Vagina (tissue), 2 donors: Measurements from ENCODE around the gene RCCD1.

Experiments used
- POLR2A ChIP-seq, 2 donors: fragments of 450-650 bp; IDR thresholded peaks; one replicate each; pipeline ENCODE4 v1.6.1; 2017; ENCODE audit warnings: antibody characterized with exemption in 2 of 2, mild to moderate bottlenecking in 2 of 2, moderate library complexity in 2 of 2
- POLR2AphosphoS5 ChIP-seq, 2 donors: sonication (generic); formaldehyde crosslinking; IDR thresholded peaks; one replicate each; pipeline ENCODE4 v1.9.0; 2017; ENCODE audit warnings: antibody characterized with exemption in 2 of 2, mild to moderate bottlenecking in 2 of 2, low read depth in 1 of 2; ENCODE audit not compliant: insufficient read depth in 1 of 2
- TF ChIP-seq, protein P1 (sequence below), 3 experiments: fragments of 450-650 bp in 2 of 3; fragments of 200-600 bp in 1 of 3; sonication (generic) in 1 of 3; IDR thresholded peaks; one replicate each; pipeline ENCODE4 v1.5.1; 2017 to 2019; ENCODE audit warnings: antibody characterized with exemption in 3 of 3, mild to moderate bottlenecking in 2 of 3, moderate library complexity in 2 of 3

DNA sequence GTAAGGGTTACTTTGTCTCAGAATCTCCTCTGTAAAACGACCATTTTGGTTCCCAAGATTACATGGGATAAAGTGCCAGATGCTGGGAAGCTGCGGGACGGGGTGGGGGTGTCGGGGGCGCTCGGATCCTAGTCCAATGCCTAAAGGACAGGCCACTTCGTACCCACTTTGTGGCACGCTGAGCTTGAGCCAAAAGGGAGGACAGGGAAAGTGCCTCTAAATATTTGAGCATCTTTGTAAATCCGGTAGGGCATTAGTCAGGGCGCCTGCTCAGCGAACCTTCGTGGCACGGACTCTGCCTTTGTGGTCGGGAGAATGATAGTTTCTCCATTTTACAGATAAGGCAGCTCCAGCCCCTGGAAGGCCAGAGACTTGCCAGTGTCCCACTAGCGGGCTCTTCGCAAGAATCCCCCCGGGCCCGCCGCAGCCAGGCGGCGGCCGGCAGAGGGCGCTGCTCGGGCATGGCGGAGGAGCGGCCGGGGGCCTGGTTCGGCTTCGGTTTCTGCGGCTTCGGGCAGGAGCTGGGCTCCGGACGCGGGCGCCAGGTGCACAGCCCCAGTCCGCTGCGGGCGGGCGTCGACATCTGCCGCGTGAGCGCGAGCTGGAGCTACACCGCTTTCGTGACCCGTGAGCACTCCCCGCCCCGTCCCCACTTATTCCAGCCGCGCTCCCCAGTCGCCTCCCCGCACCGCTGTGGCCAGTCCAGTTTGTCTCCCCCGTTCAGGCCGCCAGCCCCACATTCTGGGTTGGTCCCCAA is 1.8 kb downstream of the RCCD1 start:
- TF ChIP-seq POLR2A (IDR thresholded peaks at IDR 0.05) (no peak), POLR2AphosphoS5 (IDR thresholded peaks at IDR 0.05; ENCODE audit: insufficient read depth in 1 of 2, low read depth in 1 of 2) (no peak)
- TF ChIP-seq, protein P1, sequence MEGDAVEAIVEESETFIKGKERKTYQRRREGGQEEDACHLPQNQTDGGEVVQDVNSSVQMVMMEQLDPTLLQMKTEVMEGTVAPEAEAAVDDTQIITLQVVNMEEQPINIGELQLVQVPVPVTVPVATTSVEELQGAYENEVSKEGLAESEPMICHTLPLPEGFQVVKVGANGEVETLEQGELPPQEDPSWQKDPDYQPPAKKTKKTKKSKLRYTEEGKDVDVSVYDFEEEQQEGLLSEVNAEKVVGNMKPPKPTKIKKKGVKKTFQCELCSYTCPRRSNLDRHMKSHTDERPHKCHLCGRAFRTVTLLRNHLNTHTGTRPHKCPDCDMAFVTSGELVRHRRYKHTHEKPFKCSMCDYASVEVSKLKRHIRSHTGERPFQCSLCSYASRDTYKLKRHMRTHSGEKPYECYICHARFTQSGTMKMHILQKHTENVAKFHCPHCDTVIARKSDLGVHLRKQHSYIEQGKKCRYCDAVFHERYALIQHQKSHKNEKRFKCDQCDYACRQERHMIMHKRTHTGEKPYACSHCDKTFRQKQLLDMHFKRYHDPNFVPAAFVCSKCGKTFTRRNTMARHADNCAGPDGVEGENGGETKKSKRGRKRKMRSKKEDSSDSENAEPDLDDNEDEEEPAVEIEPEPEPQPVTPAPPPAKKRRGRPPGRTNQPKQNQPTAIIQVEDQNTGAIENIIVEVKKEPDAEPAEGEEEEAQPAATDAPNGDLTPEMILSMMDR (IDR thresholded peaks at IDR 0.05): peak; percentile 82 to 94 (median 83)
